HCT116 (cell line): Measurements from ENCODE around the gene SPAG4. TPM values are rescaled to one million over a fixed set of nuclear protein-coding genes. Genes with fewer than 3 reads are reported as not detected.

ENCODE experiments used
- ATAC-seq: fragments of 200-7000 bp; cut with Tn5 transposase; 2 replicates; pipeline ENCODE4 v1.9.1; 2020; ENCODE audit warnings: mild to moderate bottlenecking, moderate library complexity
- BruUV-seq: library from RNA; stranded (reverse); fragments of 400-500 nt; replicated peaks from 2 replicates; lab custom pipeline; 2021; lab: Mats Ljungman, UMichigan
- CTCF ChIA-PET: fragments of 300-600 bp; sonication (Branson Sonifier 250); formaldehyde crosslinking; loops from one replicate; lab custom pipeline; 2021; ENCODE audit warnings: antibody characterized with exemption; lab: Charles Lee
- POLR2A ChIA-PET: fragments of 300-600, 350-600 bp; sonication (Branson Sonifier 250); formaldehyde crosslinking; loops from one replicate; lab custom pipeline; 2021; ENCODE audit warnings: antibody characterized with exemption; lab: Charles Lee
- RAD21 ChIA-PET, 2 experiments: fragments of 300-600 bp; sonication (Branson Sonifier 250); formaldehyde crosslinking; loops; one replicate each; lab custom pipeline; 2023; ENCODE audit warnings: low total read pairs in 2 of 2; ENCODE audit not compliant: uncharacterized antibody in 2 of 2, unreplicated experiment in 2 of 2, low non-redundant PET in 1 of 2; lab: Charles Lee
- DNase-seq: peaks from one replicate; pipeline ENCODE4 v3.0.0-alpha.2; 2010; ENCODE audit warnings: low read depth, low spot score
- H2AFZ ChIP-seq: fragments of 200-600 bp; shearing (Covaris generic), sonication (generic); 2 replicates; pipeline ENCODE4 v1.6.1; 2017; ENCODE audit warnings: low read depth, mixed run types, mixed read lengths, antibody characterized with exemption, low read length; ENCODE audit not compliant: poor library complexity, severe bottlenecking
- H3K27ac ChIP-seq: 2 replicates; pipeline ENCODE4 v1.5.1; 2012; ENCODE audit warnings: low read depth, low read length
- H3K27me3 ChIP-seq: fragments of 200-600 bp; sonication (generic); 2 replicates; pipeline ENCODE4 v1.6.1; 2016; ENCODE audit warnings: mixed run types, low read length, mixed read lengths; ENCODE audit not compliant: insufficient read depth
- H3K36me3 ChIP-seq, 2 experiments: fragments of 200-500 bp in 1 of 2; fragments of 200-600 bp in 1 of 2; sonication (Bioruptor generic) in 1 of 2; sonication (generic) in 1 of 2; 2 replicates each; pipeline versions ENCODE4 v1.5.1 to v1.6.1; 2014 to 2016; ENCODE audit warnings: low read length in 2 of 2, inconsistent platforms in 1 of 2, mixed read lengths in 1 of 2, mixed run types in 1 of 2; ENCODE audit not compliant: insufficient read depth in 2 of 2, control insufficient read depth in 1 of 2
- H3K4me1 ChIP-seq, 2 experiments: fragments of 200-600 bp in 1 of 2; sonication (generic) in 1 of 2; 2 replicates each; pipeline versions ENCODE4 v1.5.1 to v1.6.1; 2012 to 2017; ENCODE audit warnings: low read length in 2 of 2, inconsistent platforms in 1 of 2, mild to moderate bottlenecking in 1 of 2, mixed read lengths in 1 of 2, mixed run types in 1 of 2, moderate library complexity in 1 of 2; ENCODE audit not compliant: insufficient read depth in 2 of 2, control insufficient read depth in 1 of 2
- H3K4me2 ChIP-seq: fragments of 200-600 bp; sonication (generic); 2 replicates; pipeline ENCODE4 v1.6.1; 2017; ENCODE audit warnings: mixed run types, low read length, mixed read lengths
- H3K4me3 ChIP-seq, 2 experiments: fragments of 200-600 bp in 1 of 2; sonication (generic) in 1 of 2; replicated peaks in 1 of 2; 2 replicates each; pipeline ENCODE4 v1.5.1; 2011 to 2016; ENCODE audit warnings: low read length in 2 of 2, control low read depth in 1 of 2, low read depth in 1 of 2, mild to moderate bottlenecking in 1 of 2, mixed read lengths in 1 of 2, mixed run types in 1 of 2
- H3K79me2 ChIP-seq: fragments of 200-600 bp; sonication (generic); 2 replicates; pipeline ENCODE4 v1.6.1; 2017; ENCODE audit warnings: mild to moderate bottlenecking, mixed run types, low read length, moderate library complexity, mixed read lengths; ENCODE audit not compliant: insufficient read depth
- H3K9ac ChIP-seq: fragments of 200-600 bp; sonication (generic); 2 replicates; pipeline ENCODE4 v1.6.1; 2016; ENCODE audit warnings: low read length, mixed read lengths
- H3K9me2 ChIP-seq: fragments of 200-600 bp; sonication (generic), shearing (Covaris generic); 2 replicates; pipeline ENCODE4 v1.6.1; 2017; ENCODE audit warnings: mixed run types, mild to moderate bottlenecking, moderate library complexity; ENCODE audit not compliant: insufficient read depth
- H3K9me3 ChIP-seq, 2 experiments: fragments of 200-500 bp in 1 of 2; fragments of 200-600 bp in 1 of 2; sonication (Bioruptor generic) in 1 of 2; sonication (generic) in 1 of 2; 2 replicates each; pipeline ENCODE4 v1.6.1; 2014 to 2017; ENCODE audit warnings: low read length in 2 of 2, mixed read lengths in 2 of 2, inconsistent platforms in 1 of 2, low read depth in 1 of 2, mild to moderate bottlenecking in 1 of 2, mixed run types in 1 of 2, moderate library complexity in 1 of 2; ENCODE audit not compliant: control insufficient read depth in 1 of 2, insufficient read depth in 1 of 2
- H4K20me1 ChIP-seq: fragments of 200-600 bp; sonication (generic), shearing (Covaris generic); 2 replicates; pipeline ENCODE4 v1.6.1; 2017; ENCODE audit warnings: mixed run types, mild to moderate bottlenecking, moderate library complexity; ENCODE audit not compliant: insufficient read depth
- CTCF ChIP-seq, 3 experiments: fragments of 200-600 bp in 1 of 3; sonication (generic) in 1 of 3; IDR thresholded peaks in 2 of 3; conservative IDR thresholded peaks in 1 of 3; 2 replicates each; pipeline ENCODE4 v1.5.1; 2012 to 2017; ENCODE audit warnings: low read depth in 2 of 3, low read length in 2 of 3, antibody characterized with exemption in 1 of 3, borderline replicate concordance in 1 of 3, control low read depth in 1 of 3, mild to moderate bottlenecking in 1 of 3, mixed read lengths in 1 of 3, mixed run types in 1 of 3, moderate library complexity in 1 of 3; ENCODE audit not compliant: insufficient read depth in 1 of 3
- EZH2 ChIP-seq: fragments of 200-600 bp; sonication (generic); IDR thresholded peaks from 2 replicates; pipeline ENCODE4 v1.6.1; 2017; ENCODE audit warnings: antibody characterized with exemption, mixed run types
- POLR2A ChIP-seq: IDR thresholded peaks from 2 replicates; pipeline ENCODE4 v1.7.0; 2011; ENCODE audit warnings: borderline replicate concordance; ENCODE audit not compliant: insufficient read depth, insufficient read length; ENCODE audit errors: extremely low read depth
- POLR2AphosphoS5 ChIP-seq: IDR thresholded peaks from 2 replicates; pipeline ENCODE4 v1.6.1; 2011; ENCODE audit warnings: mild to moderate bottlenecking, low read depth, low read length, moderate library complexity
- RAD21 ChIP-seq: IDR thresholded peaks from 2 replicates; pipeline ENCODE4 v1.6.1; 2012; ENCODE audit warnings: low read depth, mild to moderate bottlenecking
- REST ChIP-seq: IDR thresholded peaks from 2 replicates; pipeline ENCODE4 v1.6.1; 2012; ENCODE audit warnings: low read depth
- ZBTB33 ChIP-seq: IDR thresholded peaks from 2 replicates; pipeline ENCODE4 v1.6.1; 2011; ENCODE audit warnings: mild to moderate bottlenecking, low read length, moderate library complexity; ENCODE audit not compliant: insufficient replicate concordance; ENCODE audit errors: extremely low read depth
- ZFX ChIP-seq: fragments of 450-650 bp; IDR thresholded peaks from 2 replicates; pipeline ENCODE4 v1.6.1; 2017
- intact Hi-C: fragments of 100-400 bp; cut with micrococcal nuclease; formaldehyde crosslinking; loops from 2 replicates; pipeline ENCODE4 v1.10.0; 2022
- total RNA-seq: library from RNA; stranded (reverse); gene quantifications from one replicate; pipeline ENCODE4 v1.2.1, GENCODE V29; 2021; ENCODE audit not compliant: unreplicated experiment

The SPAG4 gene
- total RNA-seq, 1 experiment from 2014 or later: 6.2 TPM

GRCh38 chr20:35595456-35595855 lies 20.2 kb upstream of the SPAG4 start:
- H3K9me2 ChIP-seq: no peaks in the 10 kb centered on the region
- no peak overlapping the region for H3K27ac ChIP-seq
- DNase-seq (no peak), ATAC-seq (no peak)
- H3K9ac ChIP-seq: no peak overlapping the region
- intact Hi-C loops: no loop called here
- POLR2A ChIA-PET: no interaction called here
- H3K9me3 ChIP-seq: no peaks in the 10 kb centered on the region
- CTCF ChIA-PET: no interaction called here
- TF ChIP-seq CTCF (IDR thresholded peaks at IDR 0.05 in 2 of 3, conservative IDR thresholded peaks at IDR 0.05 in 1 of 3; ENCODE audit: borderline replicate concordance in 1 of 3, insufficient read depth in 1 of 3, low read depth in 2 of 3, low read length in 2 of 3) (no peak), RAD21 (no peak)
- H2AFZ ChIP-seq: no peak overlapping the region
- H3K4me2 ChIP-seq: no peak overlapping the region
- no peak overlapping the region for H3K4me3 ChIP-seq
- peaks cover 0 to 8% of the 10 kb centered on the region in 2 experiments; a peak in 1 of 4 replicates for H3K4me1 ChIP-seq
- no peaks in the 10 kb centered on the region for H3K79me2 ChIP-seq
- no peaks in the 10 kb centered on the region for H3K27me3 ChIP-seq
- no peaks in the 10 kb centered on the region for H4K20me1 ChIP-seq
- RAD21 ChIA-PET: no interaction called here
- no TSS peak for BruUV-seq
- H3K36me3 ChIP-seq: no peaks in the 10 kb centered on the region; a peak in 1 of 4 replicates

DNA sequence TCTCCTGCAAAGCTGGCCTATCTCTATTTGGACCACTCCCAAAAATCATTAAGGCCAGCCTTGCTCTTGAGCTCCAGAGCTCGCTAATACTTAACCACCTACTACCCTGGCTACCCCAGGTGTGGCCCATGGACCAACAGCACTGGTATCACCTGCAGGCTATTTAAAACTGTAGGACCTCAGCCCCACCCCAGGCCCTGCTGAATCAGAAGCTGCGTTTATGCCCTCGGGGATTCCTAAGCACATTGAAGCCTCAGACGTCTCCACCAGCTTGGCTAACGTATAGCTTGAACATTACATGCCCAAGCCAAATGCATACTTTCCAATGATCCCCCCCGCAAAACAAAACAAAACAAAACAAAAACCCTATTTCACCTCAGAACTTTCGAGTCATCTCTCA lies 19.7 kb upstream of the SPAG4 start:
- ChIA-PET POLR2A (no interaction called here), RAD21 (no interaction called here), CTCF (no interaction called here)
- Histone ChIP-seq H3K9me3 (no peaks in the 10 kb centered on the region), H3K79me2 (no peaks in the 10 kb centered on the region), H3K4me3 (no peak overlapping the region), H3K27me3 (no peaks in the 10 kb centered on the region), H3K4me1 (peaks cover 0 to 8% of the 10 kb centered on the region in 2 experiments; a peak in 1 of 4 replicates), H3K4me2 (peak overlapping the region; percentile 19; the same call in 1 of the 2 replicates), H2AFZ (no peak overlapping the region), H3K9ac (no peak overlapping the region), H3K27ac (no peak overlapping the region), H3K9me2 (no peaks in the 10 kb centered on the region), H3K36me3 (no peaks in the 10 kb centered on the region; a peak in 1 of 4 replicates), H4K20me1 (no peaks in the 10 kb centered on the region)
- ATAC-seq (no peak), DNase-seq (no peak)
- intact Hi-C loops: no loop called here
- BruUV-seq: no TSS peak
- no peak for TF ChIP-seq POLR2AphosphoS5
- no peak for TF ChIP-seq REST
- TF ChIP-seq ZFX: no peak
- TF ChIP-seq EZH2: no peak
- no peak for TF ChIP-seq CTCF (IDR thresholded peaks at IDR 0.05 in 2 of 3, conservative IDR thresholded peaks at IDR 0.05 in 1 of 3; ENCODE audit: borderline replicate concordance in 1 of 3, insufficient read depth in 1 of 3, low read depth in 2 of 3, low read length in 2 of 3)
- TF ChIP-seq ZBTB33: no peak
- no peak for TF ChIP-seq POLR2A
